Pulmonary artery endothelial cell (primary cell): Measurements from ENCODE around the gene GDF11. TPM values are rescaled to one million over a fixed set of nuclear protein-coding genes. Genes with fewer than 3 reads are reported as not detected.
"Not testable (repeated sequence)": the region's sequence is repeated elsewhere in the genome, so short reads cannot be mapped to it uniquely, and the experiment has no call there.

Experiments
- DNase-seq: peaks from one replicate; pipeline ENCODE4 v3.0.0-alpha.2; 2011; ENCODE audit warnings: low read depth, low spot score
- total RNA-seq: library from RNA; depleted of rRNA; stranded (reverse); fragments of >200 nt; gene quantifications from 2 replicates; pipeline ENCODE4 v1.2.3, GENCODE V29; 2014

Gene GDF11
- total RNA-seq, 1 donor from 2014 or later = 3.6 TPM

GRCh38 chr12:55739025-55739378, 3.9 kb upstream of the GDF11 start:
- no peak for DNase-seq

DNA sequence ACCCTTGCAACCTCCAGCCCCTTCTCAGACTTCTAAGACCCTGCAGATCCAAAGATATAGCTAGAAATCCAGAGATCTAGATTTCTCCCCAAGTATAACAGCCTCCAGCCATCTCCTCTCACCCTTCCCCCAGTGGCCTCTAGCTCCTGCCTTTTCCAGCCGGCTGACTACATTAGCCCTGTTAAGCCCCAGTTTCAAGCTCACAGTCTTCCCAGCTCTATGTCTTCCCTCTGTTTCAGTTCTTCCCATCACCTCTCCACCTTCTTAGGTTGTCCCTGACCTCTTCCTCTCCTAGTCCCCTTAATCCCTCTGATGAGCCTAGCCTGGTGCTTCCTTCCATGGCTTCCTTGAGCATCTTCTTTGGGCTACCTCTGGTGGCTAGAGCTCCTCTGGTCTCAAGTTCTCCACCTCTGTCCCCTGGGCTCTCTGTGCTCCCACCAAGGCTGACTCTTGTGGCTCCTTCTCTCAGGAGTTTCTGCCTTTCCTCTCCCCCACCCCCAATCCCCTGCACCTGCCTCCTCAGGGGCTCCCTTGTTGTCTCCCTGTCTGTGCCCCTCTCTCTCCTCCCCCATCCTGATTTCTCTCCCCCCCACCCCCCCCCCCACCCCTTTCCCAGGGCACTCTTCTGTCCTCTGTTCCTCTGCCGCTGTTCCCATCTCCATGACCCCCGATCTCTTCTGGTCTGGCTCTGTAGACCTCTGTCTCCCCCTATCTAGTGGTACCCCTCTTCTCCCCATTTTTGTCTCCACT, 816 bp upstream of the GDF11 start:
- DNase-seq = no peak

GRCh38 chr12:55743406-55744339, 751 bp downstream of the GDF11 start:
- DNase-seq = no peak

DNA sequence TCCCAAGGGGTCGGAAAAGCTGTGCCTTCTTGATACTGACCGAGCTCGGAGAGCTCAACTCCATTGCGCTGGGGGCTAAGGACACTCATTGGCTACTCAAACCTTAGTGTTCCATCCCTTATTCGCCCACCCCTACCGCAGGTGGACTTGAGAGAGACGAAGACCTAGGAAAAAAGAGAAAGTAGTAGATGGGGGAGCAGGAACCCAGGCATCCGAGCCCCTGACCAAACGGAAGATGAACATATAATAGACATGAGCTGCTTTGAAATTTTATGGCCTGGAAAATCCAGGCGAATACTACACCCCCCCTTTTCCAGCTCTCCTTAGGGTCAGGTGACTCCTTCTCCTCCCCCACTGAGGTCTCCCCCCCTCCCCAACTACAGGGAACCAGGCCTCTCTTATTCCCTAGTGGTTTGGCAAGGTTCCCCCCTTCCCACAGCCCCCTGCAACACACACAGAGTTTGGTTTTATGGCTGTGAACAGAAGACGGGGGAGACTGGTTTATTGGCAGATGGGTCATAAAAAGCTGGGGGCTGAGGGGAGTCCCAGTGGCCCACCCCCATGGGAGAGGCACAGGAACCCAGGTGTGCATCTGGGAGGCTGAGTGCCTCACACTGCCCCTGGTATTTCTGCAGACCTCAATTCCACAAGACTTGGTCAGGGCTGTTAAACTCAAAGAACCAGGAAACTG, 1.6 kb downstream of the GDF11 start:
- DNase-seq = no peak

DNA sequence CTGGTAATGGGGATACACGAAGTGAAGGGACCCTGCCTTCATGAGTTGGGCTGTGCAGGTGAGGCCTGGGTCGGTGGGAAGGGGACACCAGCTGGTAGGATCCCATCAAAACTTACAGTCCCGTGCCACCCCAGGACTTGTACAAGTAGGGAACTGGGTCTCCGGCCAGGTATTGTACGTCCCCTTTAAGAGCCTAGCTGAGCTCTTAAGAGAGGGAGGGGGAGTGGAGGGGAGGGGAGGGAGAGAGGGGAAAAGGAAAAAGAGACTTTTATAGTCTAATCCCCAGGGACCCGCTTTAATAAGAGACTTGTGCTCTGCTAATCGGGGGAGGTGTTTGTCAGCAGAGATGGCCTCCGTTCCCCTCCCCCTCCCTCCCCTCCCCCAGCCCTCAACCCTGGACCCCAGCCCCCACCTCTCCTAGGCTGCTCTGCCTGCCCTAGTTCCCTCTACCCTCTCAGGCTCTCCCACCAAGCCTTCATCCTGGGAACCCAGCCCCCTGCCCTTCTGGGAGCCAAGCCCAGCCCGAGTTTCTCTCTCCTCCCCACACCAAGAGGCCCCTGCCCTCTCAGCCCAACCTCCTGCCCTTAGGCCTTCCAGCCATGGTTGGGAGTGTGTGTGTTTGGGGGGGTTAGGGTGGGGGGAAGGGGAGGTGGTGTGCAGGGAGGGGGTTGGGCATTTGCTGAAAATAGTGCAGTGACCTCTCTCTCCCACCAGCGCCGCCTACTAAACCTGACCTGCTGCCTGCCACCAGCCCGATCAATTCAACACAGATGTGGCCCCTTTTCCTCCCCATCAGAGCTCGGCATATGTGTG, 2.6 kb downstream of the GDF11 start:
- no peak for DNase-seq

DNA sequence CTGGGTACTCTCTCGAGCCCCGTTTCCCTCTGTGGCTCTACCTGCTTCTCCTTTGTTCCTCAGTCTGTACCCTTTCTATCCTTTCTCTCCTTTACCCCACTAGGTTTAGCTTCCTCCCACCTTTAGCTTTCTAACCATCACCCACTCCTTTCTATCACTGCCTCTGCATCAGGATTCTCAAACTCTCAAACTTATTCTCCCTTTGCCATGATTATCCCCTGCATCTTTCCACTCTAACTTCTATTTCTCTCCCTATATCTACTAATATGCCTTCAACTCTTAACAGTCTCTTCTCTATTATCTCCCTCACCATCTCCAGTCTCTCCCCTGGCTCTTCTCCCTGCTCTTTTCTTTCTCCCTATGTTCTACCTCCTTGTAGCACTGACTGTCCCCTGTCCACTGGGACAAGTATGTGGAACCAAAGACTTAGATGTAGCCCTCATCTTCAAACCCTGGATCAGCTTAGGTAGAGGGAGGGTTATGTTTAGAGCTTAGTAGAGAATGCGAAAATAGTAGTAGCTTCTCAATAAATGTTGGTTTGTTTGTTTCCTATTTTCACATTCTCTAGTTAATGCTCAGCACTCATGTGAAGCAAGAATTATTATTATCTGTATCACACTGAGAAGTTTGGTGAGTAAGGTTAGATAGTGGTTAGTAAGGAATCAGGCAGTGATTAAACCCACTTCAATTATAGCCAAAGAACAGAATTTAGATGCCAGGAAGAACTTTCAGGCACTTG, 3.4 kb downstream of the GDF11 start:
- no peak for DNase-seq

DNA sequence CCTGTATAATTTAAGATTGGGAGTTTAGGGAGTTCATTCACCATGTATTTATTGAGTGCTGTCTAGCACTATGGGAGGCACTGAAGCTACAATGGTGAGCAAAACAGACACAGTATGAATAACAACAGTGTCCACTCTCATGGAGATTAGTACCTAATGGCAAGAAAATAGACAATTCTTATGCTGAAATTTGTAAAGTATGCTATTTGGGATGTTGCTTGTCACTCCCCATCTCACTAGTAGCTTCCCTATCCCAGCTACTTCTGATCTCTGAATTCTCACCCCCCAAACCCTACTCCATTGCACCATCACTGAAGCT, 4.0 kb downstream of the GDF11 start:
- no peak for DNase-seq

- DNase-seq = no peak
Measured at GRCh38 chr12:55748230-55748993, 5.5 kb downstream of the GDF11 start.

DNA sequence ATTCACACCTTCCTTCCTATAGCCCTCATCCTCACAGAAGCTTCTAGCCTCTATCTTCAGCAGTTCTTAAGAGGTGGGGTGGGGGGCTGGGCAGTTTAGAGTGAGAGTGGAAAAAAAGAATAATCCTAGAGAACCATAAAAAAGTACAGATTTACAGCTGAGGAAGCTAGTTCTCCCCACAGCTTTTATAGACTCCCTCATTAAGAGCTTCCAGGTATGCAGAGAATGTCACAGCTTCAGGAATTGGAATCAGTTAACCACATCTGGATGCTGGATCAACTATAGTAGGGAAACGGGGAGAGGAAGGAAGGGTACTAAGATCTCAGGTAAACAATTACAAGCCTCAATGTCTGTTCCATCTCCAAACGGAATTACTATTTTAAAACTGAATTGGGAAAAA, 12.3 kb downstream of the GDF11 start:
- DNase-seq = no peak

DNA sequence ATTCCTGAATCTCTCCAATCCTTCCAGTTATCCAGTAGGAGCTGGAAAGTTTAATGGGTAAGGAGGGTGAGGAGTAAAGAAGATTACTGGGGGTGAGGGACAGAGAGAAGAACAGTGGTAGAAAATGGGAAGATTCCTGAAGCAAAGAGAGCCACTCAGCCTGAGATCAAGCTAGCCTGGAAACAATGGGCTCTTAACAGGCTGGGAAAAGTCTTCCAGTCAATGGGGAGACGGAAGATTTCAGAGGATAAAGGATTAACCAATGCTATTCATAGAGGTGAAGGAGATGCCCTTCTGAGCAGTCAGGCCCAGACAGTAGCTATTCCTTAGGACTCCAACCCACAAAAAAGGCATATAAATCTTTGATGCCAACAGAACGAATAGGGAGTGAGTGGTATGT, 14.8 kb downstream of the GDF11 start:
- DNase-seq = no peak

DNA sequence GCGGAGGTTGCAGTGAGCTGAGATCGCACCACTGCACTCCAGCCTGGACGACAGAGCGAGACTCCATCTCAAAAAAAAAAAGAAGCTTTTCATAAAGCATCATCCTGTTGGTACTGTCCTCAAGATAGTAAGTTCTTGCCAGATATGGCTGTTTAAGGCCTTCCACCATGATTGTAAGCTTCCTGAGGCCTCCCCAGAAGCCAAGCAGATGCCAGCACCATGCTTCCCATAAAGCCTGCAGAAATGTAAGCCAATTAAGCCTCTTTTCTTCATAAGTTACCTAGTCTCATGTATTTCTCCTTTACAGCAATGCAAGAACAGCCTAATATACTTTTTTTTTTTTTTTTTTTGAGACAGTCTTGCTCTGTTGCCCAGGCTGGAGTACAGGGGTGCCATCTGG, 15.7 kb downstream of the GDF11 start:
- DNase-seq = not testable (repeated sequence)

DNA sequence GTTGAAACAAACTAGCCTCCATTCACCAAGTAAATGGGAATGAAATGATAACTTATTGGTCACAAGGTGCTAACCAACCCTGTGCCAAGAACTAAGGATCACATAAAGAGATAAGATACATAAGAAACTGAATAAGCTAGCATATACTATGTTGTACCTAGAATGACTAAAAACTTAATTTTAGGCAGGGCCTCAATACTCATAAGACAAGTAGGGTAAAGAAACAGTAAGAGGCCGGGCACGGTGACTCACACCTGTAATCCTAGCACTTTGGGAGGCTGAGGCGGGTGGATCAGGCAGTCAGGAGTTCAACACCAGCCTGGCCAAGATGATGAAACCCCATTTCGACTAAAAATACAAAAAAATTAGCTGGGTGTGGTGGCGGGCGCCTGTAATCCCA, 17.7 kb downstream of the GDF11 start:
- DNase-seq = no peak

DNA sequence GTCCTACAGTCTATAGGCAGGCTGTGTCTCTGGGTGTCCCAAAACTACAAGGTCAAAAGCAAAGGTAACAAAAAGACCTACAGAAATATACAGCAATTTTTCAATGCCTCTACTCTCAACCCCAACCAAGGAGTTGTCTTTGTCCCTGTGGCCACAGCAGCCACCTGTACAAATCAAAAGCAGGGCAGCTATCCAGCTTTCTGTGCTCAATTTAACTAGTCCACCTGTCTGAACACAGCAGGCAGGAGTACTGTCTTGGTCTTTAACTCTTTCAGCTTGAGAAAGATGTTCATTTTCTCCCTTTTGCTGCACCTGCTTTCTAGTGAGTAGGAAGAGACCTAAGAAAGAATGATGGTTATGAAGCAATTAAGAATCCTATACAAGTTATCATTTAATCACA, 19.7 kb downstream of the GDF11 start:
- DNase-seq = no peak

DNA sequence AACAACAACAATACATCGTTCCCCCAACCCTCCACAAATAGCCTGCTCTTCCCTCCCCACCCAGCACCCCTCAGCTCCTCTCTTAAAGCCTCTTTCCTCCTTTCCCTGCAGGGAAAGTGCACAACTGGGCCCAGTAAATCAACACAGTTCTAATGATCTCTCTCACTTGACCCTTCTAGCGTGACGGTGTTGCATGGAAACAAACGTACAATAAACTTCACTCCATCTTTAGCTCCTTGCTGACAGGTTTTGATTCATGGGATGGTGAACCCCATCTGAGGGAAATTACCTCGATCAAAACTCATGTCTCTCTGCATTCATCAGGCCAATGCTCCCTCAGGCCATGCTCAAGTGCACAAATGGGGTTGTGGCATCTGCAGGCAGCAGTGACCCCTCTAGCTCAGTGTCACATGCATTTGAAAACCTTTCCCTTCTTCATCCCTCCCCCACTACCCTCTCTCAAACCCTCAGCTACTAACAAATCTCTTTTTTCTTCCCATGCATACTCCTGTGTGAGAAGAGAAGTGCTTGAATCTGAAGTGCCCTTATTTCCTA, 22.9 kb downstream of the GDF11 start:
- DNase-seq = no peak

- no peak for DNase-seq
Measured at GRCh38 chr12:55767156-55767555, 24.2 kb downstream of the GDF11 start.

GRCh38 chr12:55771736-55772135, 28.8 kb downstream of the GDF11 start:
- no peak for DNase-seq

- DNase-seq = no peak
Measured at GRCh38 chr12:55777856-55778255, 34.9 kb downstream of the GDF11 start.

DNA sequence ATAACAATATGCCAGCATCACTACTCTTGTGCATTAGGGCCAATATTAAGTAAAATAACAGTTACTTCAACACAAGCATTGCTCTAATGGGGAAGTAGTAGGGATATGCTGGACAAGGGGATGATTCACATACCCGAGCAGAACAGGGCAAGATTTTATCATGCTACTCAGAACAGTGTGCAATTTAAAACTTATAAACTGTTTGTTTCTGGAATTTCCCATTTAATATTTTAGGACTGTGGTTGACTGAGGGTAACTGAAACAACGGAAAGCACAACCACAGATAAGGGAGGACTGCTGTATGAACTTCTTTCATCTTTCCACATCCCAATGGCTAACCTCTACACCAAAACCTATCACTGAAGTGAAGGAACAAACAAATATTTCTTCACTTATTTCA, 37.8 kb downstream of the GDF11 start:
- DNase-seq = no peak

DNA sequence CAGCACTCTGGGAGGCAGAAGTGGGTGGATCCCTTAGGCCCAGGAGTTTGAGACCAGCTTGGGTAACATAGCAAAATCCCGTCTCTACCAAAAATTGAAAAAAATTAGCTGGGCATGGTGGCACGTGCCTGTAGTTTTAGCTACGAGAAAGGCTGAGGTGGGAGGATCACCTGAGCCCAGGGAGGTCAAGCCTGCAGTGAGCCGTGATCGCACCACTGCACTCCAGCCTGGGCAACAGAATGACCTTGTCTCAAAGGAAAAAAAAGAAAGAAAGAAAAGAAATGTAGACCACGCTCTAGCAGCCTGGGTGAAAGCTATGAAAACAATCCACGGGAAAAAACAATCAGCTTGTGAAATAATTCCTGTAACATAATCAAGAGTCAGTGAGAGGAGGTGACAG, 45.6 kb downstream of the GDF11 start:
- no peak for DNase-seq

GRCh38 chr12:55789171-55789570, 46.2 kb downstream of the GDF11 start:
- no peak for DNase-seq
